Stimulated activated naive CD4-positive, alpha-beta T cell (primary cell): ENCODE results near the gene KRTAP10-9.
"Not testable (repeated sequence)": the region's sequence is repeated elsewhere in the genome, so short reads cannot be mapped to it uniquely, and the experiment has no call there.

Experiments
- DNase-seq, 6 experiments: peaks; one replicate each; lab custom pipeline; 2025; lab: John Stamatoyannopoulos, UW

KRTAP10-9 gene

GRCh38 chr21:44596068-44596725, 30.7 kb upstream of the KRTAP10-9 start:
- DNase-seq = no peak

DNA sequence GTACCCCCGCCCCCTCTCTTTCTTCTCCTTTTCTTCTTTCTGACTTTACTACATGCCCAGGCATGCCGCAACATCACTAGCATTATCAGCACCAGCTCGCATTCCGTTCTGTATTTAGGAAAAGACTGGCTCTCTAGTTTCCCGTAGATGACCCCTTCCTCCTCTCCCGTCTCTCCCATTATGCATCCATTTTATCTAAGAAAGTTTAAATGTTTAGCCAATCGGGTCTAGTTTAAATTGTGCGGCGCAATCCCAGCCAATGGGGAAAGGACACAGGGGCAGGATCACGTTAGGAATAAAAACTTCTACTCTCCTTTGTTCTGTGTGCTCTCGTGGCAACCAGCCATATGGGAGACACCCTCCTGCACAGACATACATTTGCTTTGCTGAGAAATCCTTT, 28.8 kb upstream of the KRTAP10-9 start:
- DNase-seq = no peak

- DNase-seq = no peak
Measured at GRCh38 chr21:44599264-44600029, 27.4 kb upstream of the KRTAP10-9 start.

DNA sequence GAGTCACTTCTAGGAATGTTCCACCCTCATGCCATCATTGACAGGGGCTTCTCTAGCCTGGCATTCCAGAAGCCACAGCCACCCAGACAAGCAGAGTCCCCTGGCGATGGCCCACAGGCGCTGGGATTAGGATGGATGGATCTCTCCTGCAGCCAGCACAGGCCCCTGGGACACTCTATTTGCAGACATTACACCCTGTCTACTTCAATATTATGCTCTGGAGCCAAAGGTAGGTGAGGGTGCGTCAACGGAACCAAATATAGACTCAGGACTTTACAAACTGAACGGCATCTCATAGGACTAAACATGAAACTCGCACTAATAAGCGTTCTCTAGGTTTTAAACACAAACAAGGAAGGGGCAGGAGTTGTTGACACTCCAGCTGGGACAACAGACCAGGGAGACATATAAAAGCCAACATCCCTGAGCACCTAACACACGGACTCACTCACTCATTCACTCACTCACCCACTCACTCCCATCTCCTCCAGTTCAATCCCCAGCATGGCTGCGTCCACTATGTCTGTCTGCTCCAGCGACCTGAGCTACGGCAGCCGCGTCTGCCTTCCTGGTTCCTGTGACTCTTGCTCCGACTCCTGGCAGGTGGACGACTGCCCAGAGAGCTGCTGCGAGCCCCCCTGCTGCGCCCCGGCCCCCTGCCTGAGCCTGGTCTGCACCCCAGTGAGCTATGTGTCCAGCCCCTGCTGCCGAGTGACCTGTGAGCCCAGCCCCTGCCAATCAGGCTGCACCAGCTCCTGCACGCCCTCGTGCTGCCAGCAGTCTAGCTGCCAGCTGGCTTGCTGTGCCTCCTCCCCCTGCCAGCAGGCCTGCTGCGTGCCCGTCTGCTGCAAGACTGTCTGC, 26.5 kb upstream of the KRTAP10-9 start, which contains the start of gene KRTAP10-7:
TSS of gene KRTAP10-7 (plus strand) at position 480 of the 861 bp plus-strand sequence. CDS start at position 505, 25 bp downstream.
- not testable (repeated sequence) for DNase-seq

GRCh38 chr21:44601091-44601490, 25.8 kb upstream of the KRTAP10-9 start:
- DNase-seq = not testable (repeated sequence)

DNA sequence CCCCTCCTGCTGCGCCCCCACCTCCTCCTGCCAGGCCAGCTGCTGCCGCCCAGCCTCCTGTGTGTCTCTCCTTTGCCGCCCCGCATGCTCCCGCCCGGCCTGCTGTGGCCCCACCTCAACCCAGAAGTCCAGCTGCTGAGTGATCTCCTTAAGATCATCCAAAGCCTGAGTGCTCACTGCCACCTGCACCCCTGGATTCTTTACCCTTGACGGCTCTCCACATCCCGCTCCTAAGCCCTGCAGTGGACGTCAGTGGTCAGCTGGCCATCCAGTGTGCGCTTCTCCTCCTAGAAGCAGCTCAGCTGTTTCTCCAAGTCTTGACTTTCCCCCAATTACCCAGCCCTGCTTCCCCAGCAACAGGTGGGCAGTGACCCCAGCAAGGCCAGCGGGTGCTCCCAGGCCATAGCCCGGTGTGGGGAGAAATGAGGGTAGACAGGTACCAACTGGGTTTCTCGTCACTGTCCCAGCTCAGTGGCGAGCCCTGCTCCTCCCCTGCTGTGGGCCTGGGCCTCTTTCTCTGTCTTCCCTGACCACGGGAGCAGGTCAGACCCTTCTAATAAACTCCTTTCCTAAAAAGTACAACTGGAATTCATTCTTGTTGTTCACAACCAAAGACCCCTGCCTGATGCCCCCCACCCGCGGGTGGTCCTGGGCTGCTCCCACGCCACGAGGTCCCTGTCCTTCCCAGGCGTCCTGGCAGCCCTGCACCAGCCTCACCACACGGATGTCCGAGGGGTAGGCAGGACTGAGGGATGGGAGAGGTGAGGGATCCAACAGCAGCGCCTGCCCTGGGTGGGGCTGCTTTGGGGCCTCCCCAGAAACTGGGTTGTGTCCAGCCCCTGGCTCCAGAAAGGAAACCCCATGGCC, 25.1 kb upstream of the KRTAP10-9 start:
- DNase-seq = no peak

GRCh38 chr21:44602463-44602850, 24.4 kb upstream of the KRTAP10-9 start:
- no peak for DNase-seq

DNA sequence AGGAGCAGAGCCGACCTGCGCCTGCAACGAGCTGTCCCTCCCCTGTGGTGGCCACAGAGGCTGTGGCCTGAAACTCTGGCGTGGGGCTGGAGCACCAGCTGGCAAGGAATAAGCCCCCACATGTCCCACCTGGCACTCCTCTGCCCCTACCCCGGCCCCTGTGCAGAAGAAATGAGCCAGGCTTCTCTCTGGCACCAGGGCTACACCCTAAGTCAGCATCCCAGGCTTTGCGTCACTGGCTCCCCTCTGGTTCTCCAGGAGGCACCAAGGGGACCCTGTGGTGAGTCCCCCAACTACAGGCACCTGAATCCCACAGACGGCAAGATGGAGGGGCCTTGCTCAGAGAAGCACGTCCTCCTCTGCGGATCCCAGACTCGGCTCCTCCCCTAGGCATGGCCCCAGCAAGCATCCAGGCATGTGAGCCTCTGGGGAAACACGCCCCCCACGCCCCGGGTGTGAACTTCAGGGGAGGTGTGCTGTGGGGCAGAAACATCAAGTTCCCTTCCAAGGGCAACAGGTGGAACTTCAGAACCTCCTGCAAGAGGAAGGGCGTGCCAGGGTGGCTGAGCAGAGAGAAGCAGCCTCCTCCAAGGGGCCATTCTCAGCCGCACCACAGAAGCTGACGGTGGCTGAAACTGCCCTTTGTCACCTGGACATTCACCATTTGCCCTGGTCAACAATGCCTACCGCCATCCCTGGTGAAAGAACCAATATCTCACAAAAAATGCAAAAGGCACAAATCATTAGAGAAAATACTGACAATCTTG, 23.6 kb upstream of the KRTAP10-9 start:
- DNase-seq = no peak

GRCh38 chr21:44603911-44604310, 23.0 kb upstream of the KRTAP10-9 start:
- no peak for DNase-seq

GRCh38 chr21:44606495-44606894, 20.4 kb upstream of the KRTAP10-9 start:
- DNase-seq = no peak

DNA sequence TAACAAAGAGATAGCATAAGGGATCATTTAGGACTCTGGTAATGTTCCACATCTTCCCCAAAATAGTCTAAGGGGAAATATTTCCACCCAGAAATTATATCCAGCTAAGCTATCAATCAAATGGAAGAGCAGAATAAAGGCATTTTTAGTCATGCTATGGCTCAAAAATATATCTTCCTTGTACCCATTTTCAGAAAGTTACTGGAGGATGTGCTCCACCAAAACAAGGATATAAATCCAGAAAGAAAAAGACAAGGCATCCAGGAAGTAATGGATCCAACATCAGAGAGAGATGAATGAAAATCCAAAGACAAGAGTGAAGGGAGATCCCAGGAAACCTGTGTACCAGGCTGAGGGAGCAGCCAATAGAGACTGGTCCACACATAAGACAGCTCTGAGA, 17.7 kb upstream of the KRTAP10-9 start:
- no peak for DNase-seq

GRCh38 chr21:44610157-44610843, 16.6 kb upstream of the KRTAP10-9 start:
- DNase-seq = not testable (repeated sequence)

DNA sequence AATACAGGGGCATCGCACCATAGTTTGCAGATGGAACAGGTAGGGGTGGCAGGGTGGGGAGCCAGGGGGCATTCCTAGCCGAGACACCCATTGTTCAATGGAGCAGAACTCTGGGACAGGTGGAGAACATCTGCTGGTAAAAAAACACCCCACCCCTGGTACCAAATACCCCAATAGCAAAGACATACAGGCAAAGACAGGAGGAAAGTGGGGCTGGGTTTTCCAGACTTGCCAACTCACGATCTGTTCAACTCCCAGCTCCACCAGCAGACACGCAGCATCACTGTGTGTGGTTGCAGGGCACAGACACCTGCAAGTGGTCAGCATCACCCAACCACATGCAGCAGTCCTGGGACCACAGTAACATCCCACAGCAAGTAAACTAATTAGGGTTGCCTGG, 15.3 kb upstream of the KRTAP10-9 start:
- no peak for DNase-seq

DNA sequence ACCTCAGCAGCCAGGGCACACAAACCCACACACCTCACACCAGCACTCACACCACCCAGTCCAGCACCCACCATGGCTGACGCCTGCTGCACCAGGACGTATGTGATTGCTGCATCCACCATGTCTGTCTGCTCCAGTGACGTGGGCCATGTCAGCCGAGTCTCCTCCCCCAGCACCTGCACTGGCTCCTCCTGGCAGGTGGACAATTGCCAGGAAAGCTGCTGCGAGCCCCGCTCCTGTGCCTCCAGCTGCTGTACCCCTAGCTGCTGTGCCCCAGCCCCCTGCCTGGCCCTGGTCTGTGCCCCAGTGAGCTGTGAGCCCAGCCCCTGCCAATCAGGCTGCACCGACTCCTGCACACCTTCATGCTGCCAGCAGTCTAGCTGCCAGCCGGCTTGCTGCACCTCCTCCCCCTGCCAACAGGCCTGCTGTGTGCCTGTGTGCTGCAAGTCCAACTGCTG, 14.8 kb upstream of the KRTAP10-9 start, which contains the start of gene KRTAP10-8:
TSS of gene KRTAP10-8 (plus strand) at position 51 of the 458 bp plus-strand sequence. CDS start at position 73, 22 bp downstream.
- DNase-seq = no peak

- no peak for DNase-seq
Measured at GRCh38 chr21:44612669-44613229, 14.1 kb upstream of the KRTAP10-9 start.

GRCh38 chr21:44613386-44614155, 13.3 kb upstream of the KRTAP10-9 start:
- DNase-seq = no peak

DNA sequence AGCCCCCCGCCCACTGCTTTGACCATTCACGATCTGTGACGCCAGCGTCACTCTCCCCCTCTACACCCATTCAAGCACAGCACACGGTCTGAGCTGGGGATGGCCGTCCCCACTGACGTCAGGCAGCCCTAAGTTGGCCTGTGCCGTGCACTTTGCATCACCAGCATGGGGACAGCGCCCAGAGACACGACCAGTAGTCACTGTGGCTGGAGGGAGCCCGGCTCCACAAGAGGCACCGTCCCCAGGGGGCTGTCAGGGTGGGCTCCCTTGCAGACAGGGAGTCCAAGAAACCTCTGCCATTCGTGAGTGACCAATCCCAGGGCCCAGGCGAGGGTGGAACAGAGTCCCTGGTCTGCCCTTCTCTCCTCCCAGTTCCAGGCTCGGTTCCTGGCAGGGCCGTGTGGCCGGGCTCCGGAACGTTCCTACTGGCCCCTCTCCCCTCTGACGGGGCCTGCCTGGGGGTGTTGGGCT, 12.7 kb upstream of the KRTAP10-9 start:
- DNase-seq = no peak

DNA sequence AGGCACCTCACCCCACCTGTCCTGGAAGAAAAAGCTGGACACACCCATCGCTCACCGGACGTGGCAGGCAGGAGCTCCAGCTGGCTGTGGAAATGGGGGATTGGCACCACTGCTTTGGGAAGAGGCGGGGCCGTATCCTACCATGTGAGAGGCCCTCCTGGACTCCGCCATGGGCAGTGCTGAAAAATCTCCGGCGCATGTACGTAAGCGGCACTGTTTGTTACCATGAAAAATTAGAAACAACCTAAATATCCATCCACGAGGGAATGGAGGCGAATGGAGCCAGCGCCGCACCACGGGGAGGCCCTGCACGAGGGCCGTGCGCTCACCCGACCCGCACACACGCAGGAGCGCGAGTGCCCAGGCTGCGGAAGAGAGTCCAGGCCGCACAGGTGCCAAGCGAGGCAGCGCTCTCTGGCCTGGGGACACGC, 11.9 kb upstream of the KRTAP10-9 start:
- no peak for DNase-seq

- DNase-seq = no peak
Measured at GRCh38 chr21:44615466-44615865, 11.4 kb upstream of the KRTAP10-9 start.
